ENCODE results near the gene ZNF407.

The ZNF407 gene

GRCh38 chr18:74630804-74631203 lies 33.1 kb downstream of the ZNF407 start:
- TF ChIP-seq CREB1 (IDR thresholded peaks at IDR 0.05; ENCODE audit: low read depth) (no peak), NFIC (IDR thresholded peaks at IDR 0.05) (no peak), FOXM1 (IDR thresholded peaks at IDR 0.05; ENCODE audit: borderline replicate concordance, low read depth) (no peak), MAX (IDR thresholded peaks at IDR 0.05) (no peak), TCF12 (IDR thresholded peaks at IDR 0.05; ENCODE audit: low read depth) (no peak), TEAD4 (IDR thresholded peaks at IDR 0.05) (no peak), EP300 (IDR thresholded peaks at IDR 0.05; ENCODE audit: borderline replicate concordance) (no peak), USF1 (IDR thresholded peaks at IDR 0.05) (no peak), EGR1 (IDR thresholded peaks at IDR 0.05) (no peak), REST (IDR thresholded peaks at IDR 0.05; ENCODE audit: low read depth) (no peak), CEBPB (IDR thresholded peaks at IDR 0.05) (no peak), TAF1 (IDR thresholded peaks at IDR 0.05; ENCODE audit: low read depth) (no peak), YY1 (IDR thresholded peaks at IDR 0.05; ENCODE audit: low read depth) (no peak), ZBTB7A (IDR thresholded peaks at IDR 0.05; ENCODE audit: low read depth) (no peak), RAD21 (IDR thresholded peaks at IDR 0.05; ENCODE audit: low read depth) (no peak)

- TF ChIP-seq EP300 (IDR thresholded peaks at IDR 0.05; ENCODE audit: borderline replicate concordance): no peak
- no peak for TF ChIP-seq TEAD4 (IDR thresholded peaks at IDR 0.05)
- TF ChIP-seq CREB1 (IDR thresholded peaks at IDR 0.05; ENCODE audit: low read depth): no peak
- TF ChIP-seq CEBPB (IDR thresholded peaks at IDR 0.05): no peak
- no peak for TF ChIP-seq RAD21 (IDR thresholded peaks at IDR 0.05; ENCODE audit: low read depth)
- no peak for TF ChIP-seq MAX (IDR thresholded peaks at IDR 0.05)
- no peak for TF ChIP-seq YY1 (IDR thresholded peaks at IDR 0.05; ENCODE audit: low read depth)
- TF ChIP-seq EGR1 (IDR thresholded peaks at IDR 0.05): no peak
- no peak for TF ChIP-seq USF1 (IDR thresholded peaks at IDR 0.05)
- TF ChIP-seq TAF1 (IDR thresholded peaks at IDR 0.05; ENCODE audit: low read depth): no peak
- TF ChIP-seq TCF12 (IDR thresholded peaks at IDR 0.05; ENCODE audit: low read depth): no peak
- no peak for TF ChIP-seq ZBTB7A (IDR thresholded peaks at IDR 0.05; ENCODE audit: low read depth)
Measured at GRCh38 chr18:74631212-74631611, 33.5 kb downstream of the ZNF407 start.

GRCh38 chr18:74631623-74632350 lies 34.1 kb downstream of the ZNF407 start:
- TF ChIP-seq TEAD4 (IDR thresholded peaks at IDR 0.05) (no peak), EGR1 (IDR thresholded peaks at IDR 0.05) (no peak), TCF12 (IDR thresholded peaks at IDR 0.05; ENCODE audit: low read depth) (no peak), CEBPB (IDR thresholded peaks at IDR 0.05) (no peak), NFIC (IDR thresholded peaks at IDR 0.05) (no peak), FOXM1 (IDR thresholded peaks at IDR 0.05; ENCODE audit: borderline replicate concordance, low read depth) (no peak)

GRCh38 chr18:74632351-74632679 lies 34.6 kb downstream of the ZNF407 start:
- TF ChIP-seq ZBTB7A (IDR thresholded peaks at IDR 0.05; ENCODE audit: low read depth) (no peak), EGR1 (IDR thresholded peaks at IDR 0.05) (no peak), REST (IDR thresholded peaks at IDR 0.05; ENCODE audit: low read depth) (no peak)

GRCh38 chr18:74632856-74633255 lies 35.2 kb downstream of the ZNF407 start:
- no peak for TF ChIP-seq TCF12 (IDR thresholded peaks at IDR 0.05; ENCODE audit: low read depth)
- no peak for TF ChIP-seq EP300 (IDR thresholded peaks at IDR 0.05; ENCODE audit: borderline replicate concordance)
- no peak for TF ChIP-seq TEAD4 (IDR thresholded peaks at IDR 0.05)
- no peak for TF ChIP-seq TAF1 (IDR thresholded peaks at IDR 0.05; ENCODE audit: low read depth)
- TF ChIP-seq MAX (IDR thresholded peaks at IDR 0.05): no peak
- no peak for TF ChIP-seq REST (IDR thresholded peaks at IDR 0.05; ENCODE audit: low read depth)
- TF ChIP-seq YY1 (IDR thresholded peaks at IDR 0.05; ENCODE audit: low read depth): no peak
- TF ChIP-seq ZBTB7A (IDR thresholded peaks at IDR 0.05; ENCODE audit: low read depth): no peak
- TF ChIP-seq NFIC (IDR thresholded peaks at IDR 0.05): no peak
- TF ChIP-seq EGR1 (IDR thresholded peaks at IDR 0.05): no peak
- no peak for TF ChIP-seq RAD21 (IDR thresholded peaks at IDR 0.05; ENCODE audit: low read depth)

Data from Ishikawa (cell line).